ENCODE data around the gene C19orf12.

C19orf12 gene

GRCh38 chr19:29714953-29715700, at the start of gene C19orf12:
Gene C19orf12, minus strand, starts transcription at chr19:29715261. Its CDS starts 6,848 bp downstream, at chr19:29708413.
- peak; percentile 59 for DNase-seq (ENCODE audit: low spot score)

GRCh38 chr19:29764361-29764760, 49.3 kb upstream of the C19orf12 start:
- DNase-seq (ENCODE audit: low spot score): no peak

GRCh38 chr19:29763196-29763595, 48.1 kb upstream of the C19orf12 start:
- DNase-seq (ENCODE audit: low spot score): no peak

GRCh38 chr19:29761575-29762232, 46.6 kb upstream of the C19orf12 start:
- peak; percentile 29 for DNase-seq (ENCODE audit: low spot score)

GRCh38 chr19:29760752-29761502, 45.9 kb upstream of the C19orf12 start:
- DNase-seq (ENCODE audit: low spot score): no peak

- DNase-seq (ENCODE audit: low spot score): no peak
These were observed 44.3 kb upstream of the C19orf12 start for GRCh38 chr19:29759359-29759758.

GRCh38 chr19:29758863-29759262, 43.8 kb upstream of the C19orf12 start:
- no peak for DNase-seq (ENCODE audit: low spot score)

GRCh38 chr19:29757551-29757950, 42.5 kb upstream of the C19orf12 start:
- DNase-seq (ENCODE audit: low spot score): no peak

- no peak for DNase-seq (ENCODE audit: low spot score)
These were observed 38.9 kb upstream of the C19orf12 start for GRCh38 chr19:29753934-29754305.

GRCh38 chr19:29753190-29753933, 38.3 kb upstream of the C19orf12 start:
- no peak for DNase-seq (ENCODE audit: low spot score)

- no peak for DNase-seq (ENCODE audit: low spot score)
These were observed 37.5 kb upstream of the C19orf12 start for GRCh38 chr19:29752450-29753025.

- no peak for DNase-seq (ENCODE audit: low spot score)
These were observed 36.9 kb upstream of the C19orf12 start for GRCh38 chr19:29751932-29752331.

GRCh38 chr19:29750001-29750400, 34.9 kb upstream of the C19orf12 start:
- DNase-seq (ENCODE audit: low spot score): no peak

- DNase-seq (ENCODE audit: low spot score): no peak
These were observed 34.2 kb upstream of the C19orf12 start for GRCh38 chr19:29748996-29749849.

GRCh38 chr19:29745253-29745652, 30.2 kb upstream of the C19orf12 start:
- DNase-seq (ENCODE audit: low spot score): no peak

- no peak for DNase-seq (ENCODE audit: low spot score)
These were observed 28.6 kb upstream of the C19orf12 start for GRCh38 chr19:29743681-29744080.

- no peak for DNase-seq (ENCODE audit: low spot score)
These were observed 26.7 kb upstream of the C19orf12 start for GRCh38 chr19:29741776-29742175.

- no peak for DNase-seq (ENCODE audit: low spot score)
These were observed 26.2 kb upstream of the C19orf12 start for GRCh38 chr19:29741226-29741625.

GRCh38 chr19:29737461-29738000, 22.5 kb upstream of the C19orf12 start:
- no peak for DNase-seq (ENCODE audit: low spot score)

- DNase-seq (ENCODE audit: low spot score): no peak
These were observed 20.8 kb upstream of the C19orf12 start for GRCh38 chr19:29735829-29736228.

Data from globus pallidus (tissue), 1 donor.